Tibial artery (tissue), 4 donors: Measurements from ENCODE around the gene PXMP4.
A peak's percentile ranks its signal among the peaks of the same experiment; 100 is the strongest.

Experiments used
- DNase-seq, 2 donors: peaks; one replicate each; pipeline ENCODE4 v3.0.0-alpha.2; 2019
- H3K27ac ChIP-seq, 2 donors: fragments of 200-600 bp; sonication (generic) in 1 of 2; 1 replicate in 1 of 2; 2 replicates in 1 of 2; pipeline ENCODE4 v1.5.1; 2018 to 2019; ENCODE audit warnings: mild to moderate bottlenecking in 1 of 2
- H3K27me3 ChIP-seq, 2 donors: fragments of 200-600 bp; sonication (generic) in 1 of 2; one replicate each; pipeline versions ENCODE4 v1.5.1 to v1.6.0; 2016 to 2019
- H3K36me3 ChIP-seq, 3 donors: fragments of 200-600 bp; sonication (generic) in 2 of 3; one replicate each; pipeline ENCODE4 v1.5.1; 2016 to 2019; ENCODE audit warnings: mild to moderate bottlenecking in 2 of 3
- H3K4me1 ChIP-seq, 4 donors: fragments of 200-600 bp; sonication (generic) in 2 of 4; 1 replicate in 3 of 4; 2 replicates in 1 of 4; pipeline ENCODE4 v1.5.1; 2016 to 2019
- H3K4me3 ChIP-seq, 2 donors: fragments of 200-600 bp; sonication (generic) in 1 of 2; 1 replicate in 1 of 2; 2 replicates in 1 of 2; pipeline ENCODE4 v1.5.1; 2018 to 2019; ENCODE audit warnings: mild to moderate bottlenecking in 2 of 2
- H3K9me3 ChIP-seq, 3 donors: fragments of 200-600 bp; sonication (generic) in 1 of 3; one replicate each; pipeline ENCODE4 v1.5.1; 2016 to 2019
- CTCF ChIP-seq, 2 experiments: fragments of 200-600 bp in 1 of 2; fragments of 450-650 bp in 1 of 2; IDR thresholded peaks; one replicate each; pipeline ENCODE4 v1.5.1; 2017 to 2019; ENCODE audit warnings: antibody characterized with exemption in 2 of 2, mild to moderate bottlenecking in 1 of 2, moderate library complexity in 1 of 2
- intact Hi-C: fragments of 100-400 bp; cut with DNase I; formaldehyde crosslinking; loops from one replicate; pipeline ENCODE4 v1.15.0; 2023; ENCODE audit warnings: low total_unique reads

The PXMP4 gene

GRCh38 chr20:33653218-33653899, 66.8 kb downstream of the PXMP4 start:
- Histone ChIP-seq H3K36me3 (peaks cover 0 to 23% (median 16%) of the 10 kb centered on the region in 3 donors), H3K27me3 (no peaks in the 10 kb centered on the region), H3K9me3 (no peaks in the 10 kb centered on the region), H3K4me3 (peak overlapping the region in 1 of 2 donors; percentile 7), H3K27ac (peak overlapping the region in 1 of 2 donors; percentile 31), H3K4me1 (peaks cover 0 to 36% (median 17%) of the 10 kb centered on the region in 4 donors)
- TF ChIP-seq CTCF (IDR thresholded peaks at IDR 0.05): peak; percentile 74 to 79
- DNase-seq: peak in 1 of 2 donors; percentile 81
- intact Hi-C loops: loop anchor here (10.0 kb wide), 1 partner anchor 239 kb away; no protein-coding TSS in a partner anchor
